HG03457 (cell line): ENCODE measurements around the gene MARK3.
A peak's percentile ranks its signal among the peaks of the same experiment; 100 is the strongest.

Experiments
- ATAC-seq: cut with Tn5 transposase; IDR thresholded peaks from one replicate; pipeline ENCODE4 v1.9.1; 2021; ENCODE audit warnings: moderate number of reproducible peaks; ENCODE audit not compliant: unreplicated experiment

The MARK3 gene

GRCh38 chr14:103432627-103433026 lies 47.4 kb downstream of the MARK3 start:
- ATAC-seq, result no peak

- ATAC-seq, result no peak
These were observed 48.8 kb downstream of the MARK3 start for GRCh38 chr14:103433916-103434563.

- no peak for ATAC-seq
These were observed 49.7 kb downstream of the MARK3 start for GRCh38 chr14:103434868-103435442.

GRCh38 chr14:103436533-103436932 lies 51.3 kb downstream of the MARK3 start:
- no peak for ATAC-seq

- no peak for ATAC-seq
These were observed 57.1 kb downstream of the MARK3 start for GRCh38 chr14:103442288-103442687.

- no peak for ATAC-seq
These were observed 57.9 kb downstream of the MARK3 start for GRCh38 chr14:103443111-103443510.

- no peak for ATAC-seq
These were observed 59.8 kb downstream of the MARK3 start for GRCh38 chr14:103444837-103445524.

GRCh38 chr14:103445806-103446205 lies 60.6 kb downstream of the MARK3 start:
- no peak for ATAC-seq

GRCh38 chr14:103448097-103448496 lies 62.9 kb downstream of the MARK3 start:
- no peak for ATAC-seq

- no peak for ATAC-seq
These were observed 64.5 kb downstream of the MARK3 start for GRCh38 chr14:103449634-103450161.

- no peak for ATAC-seq
These were observed 65.2 kb downstream of the MARK3 start for GRCh38 chr14:103450416-103450815.

GRCh38 chr14:103451401-103451800 lies 66.2 kb downstream of the MARK3 start:
- no peak for ATAC-seq

- no peak for ATAC-seq
These were observed 68.6 kb downstream of the MARK3 start for GRCh38 chr14:103453791-103454190.

- ATAC-seq, result no peak
These were observed 71.1 kb downstream of the MARK3 start for GRCh38 chr14:103456167-103456835.

- no peak for ATAC-seq
These were observed 75.2 kb downstream of the MARK3 start for GRCh38 chr14:103460415-103460814.

GRCh38 chr14:103463149-103463548 lies 77.9 kb downstream of the MARK3 start:
- no peak for ATAC-seq

GRCh38 chr14:103463851-103464250 lies 78.6 kb downstream of the MARK3 start:
- no peak for ATAC-seq

- no peak for ATAC-seq
These were observed 87.7 kb downstream of the MARK3 start for GRCh38 chr14:103472939-103473338.

GRCh38 chr14:103474893-103475292 lies 89.7 kb downstream of the MARK3 start:
- no peak for ATAC-seq

- ATAC-seq, result no peak
These were observed 90.8 kb downstream of the MARK3 start for GRCh38 chr14:103476065-103476464.

GRCh38 chr14:103476631-103477030 lies 91.4 kb downstream of the MARK3 start:
- no peak for ATAC-seq

GRCh38 chr14:103480595-103480994 lies 95.4 kb downstream of the MARK3 start:
- peak; percentile 71 for ATAC-seq
